ELF-1 (cell line): ENCODE measurements around the gene PLEKHA1.

Source experiments
- DNase-seq: peaks from one replicate; pipeline ENCODE4 v3.0.0-alpha.2; 2016; ENCODE audit warnings: low read depth, low spot score

Gene PLEKHA1

GRCh38 chr10:122461729-122462532 lies 87.4 kb downstream of the PLEKHA1 start:
- peak; percentile 24 for DNase-seq

- DNase-seq = no peak
Observed at GRCh38 chr10:122462533-122463465, 88.3 kb downstream of the PLEKHA1 start.

DNA sequence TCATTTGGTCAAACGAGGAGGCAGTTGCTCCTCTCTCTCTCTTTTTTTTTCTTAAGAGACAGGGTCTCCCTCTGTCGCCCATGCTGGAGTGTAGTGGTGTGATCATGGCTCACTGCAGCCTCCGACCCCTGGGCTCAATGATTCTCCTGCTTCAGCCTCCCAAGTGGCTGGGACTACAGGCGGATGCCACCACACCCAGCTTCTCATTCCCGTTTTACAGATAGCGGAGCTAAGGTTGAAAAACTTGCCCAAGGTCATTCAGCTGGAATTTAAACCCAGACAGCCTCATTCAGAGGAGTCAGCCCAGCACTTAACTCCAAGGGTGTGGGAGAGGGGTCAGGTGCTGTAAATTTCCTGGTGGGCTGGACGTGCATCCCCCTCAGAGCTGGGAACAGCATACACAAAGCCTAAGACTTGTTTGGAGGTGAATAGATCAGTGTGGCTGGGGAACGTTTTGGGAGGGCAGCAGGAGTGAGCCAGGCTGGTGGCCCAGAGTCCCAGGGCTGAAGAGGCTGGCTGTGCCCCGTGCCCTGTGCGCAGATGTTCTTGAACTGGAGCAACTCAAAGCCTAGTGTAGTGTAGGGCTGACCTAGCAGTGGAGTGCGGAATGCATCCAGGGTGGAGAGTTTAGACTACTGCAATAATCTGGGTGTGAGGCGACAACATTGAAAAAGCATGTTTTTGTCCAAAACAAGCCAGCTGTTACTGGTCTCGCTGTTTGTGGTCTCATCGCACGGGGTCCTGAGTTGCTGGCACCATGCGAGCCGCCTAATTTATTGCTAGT lies 89.2 kb downstream of the PLEKHA1 start:
- DNase-seq = no peak

DNA sequence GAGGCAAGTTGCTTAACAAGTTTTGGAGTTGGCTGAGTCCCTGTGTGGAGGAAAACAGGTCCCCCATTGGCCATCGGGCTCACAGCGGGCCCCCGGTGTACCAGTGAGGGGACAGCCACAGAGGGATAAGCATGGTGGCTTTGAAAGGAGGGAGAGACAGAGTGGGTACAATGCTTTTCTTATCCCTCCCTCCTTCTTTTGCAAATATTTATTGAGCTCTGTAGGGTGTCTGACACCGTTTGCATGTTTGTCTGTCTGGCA lies 89.7 kb downstream of the PLEKHA1 start:
- no peak for DNase-seq

DNA sequence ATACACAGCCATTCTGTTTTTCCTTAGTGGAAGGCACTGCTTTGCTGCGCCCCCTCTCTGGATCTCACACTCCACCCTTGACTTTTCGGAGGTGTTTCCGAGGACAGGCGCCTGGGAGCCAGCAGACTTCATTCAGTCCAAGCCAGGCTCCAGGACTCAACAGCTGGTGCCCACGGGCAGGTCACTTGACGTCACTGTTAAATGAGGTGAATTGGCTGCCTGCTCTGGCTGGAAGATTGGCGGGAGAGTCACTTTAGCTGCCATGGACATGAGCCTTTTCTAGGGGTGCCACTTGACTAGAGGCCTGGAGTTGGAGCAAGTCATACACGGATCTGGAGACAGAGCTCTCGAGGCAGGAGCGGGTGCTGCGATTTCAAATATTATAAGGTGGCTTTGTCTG lies 90.1 kb downstream of the PLEKHA1 start:
- DNase-seq = no peak

DNA sequence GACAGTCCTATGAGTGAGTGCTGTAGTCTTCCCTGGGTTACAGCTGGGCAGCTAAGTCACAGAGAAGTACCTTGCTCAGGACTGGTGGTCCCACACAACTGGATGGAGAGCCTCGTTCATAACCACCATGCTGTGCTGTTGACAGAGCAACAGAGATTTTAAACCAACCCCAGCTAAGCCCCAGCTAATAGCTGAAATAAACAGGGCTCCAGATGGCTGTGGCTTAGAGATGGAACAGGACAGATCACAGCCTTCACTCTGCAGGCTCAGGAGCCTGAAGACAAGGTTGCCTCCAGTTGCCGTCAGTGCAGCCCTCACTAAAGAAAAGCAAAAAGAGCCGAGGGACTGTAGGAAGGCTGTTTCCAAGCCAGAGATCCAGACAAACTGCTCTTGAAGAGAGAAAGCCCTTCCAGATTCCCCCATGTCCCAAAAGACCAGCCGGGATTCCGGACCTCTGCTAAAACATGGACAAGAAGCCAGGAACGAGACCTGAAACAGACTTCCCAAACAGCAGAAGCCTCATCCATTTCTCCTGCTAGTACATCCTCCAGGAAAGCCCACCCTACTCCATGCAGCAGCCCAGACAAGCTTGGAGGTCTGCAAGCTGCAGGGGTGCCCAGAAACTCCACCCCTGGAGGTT lies 91.0 kb downstream of the PLEKHA1 start:
- DNase-seq = no peak

DNA sequence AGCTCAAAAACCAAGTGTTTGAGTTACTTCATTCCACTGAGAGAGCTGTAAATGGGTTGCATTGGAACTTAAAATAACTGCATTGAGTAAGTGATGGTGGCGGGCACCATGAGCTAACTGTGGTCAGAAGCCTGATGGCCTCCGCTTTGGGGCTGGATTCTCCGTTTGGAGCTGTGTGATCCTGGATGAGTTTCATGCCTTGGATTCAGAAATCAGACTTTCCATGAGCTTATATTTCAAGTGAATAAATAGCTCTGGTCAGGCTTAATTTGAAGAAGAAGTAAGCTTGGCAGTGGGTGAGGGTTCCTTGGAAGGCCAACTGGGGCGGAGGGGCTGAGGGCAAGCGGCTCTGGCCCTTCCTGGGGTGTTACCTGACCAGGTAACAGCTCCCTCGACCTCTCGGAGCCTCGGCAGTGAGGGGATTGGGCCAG lies 92.5 kb downstream of the PLEKHA1 start:
- no peak for DNase-seq

DNA sequence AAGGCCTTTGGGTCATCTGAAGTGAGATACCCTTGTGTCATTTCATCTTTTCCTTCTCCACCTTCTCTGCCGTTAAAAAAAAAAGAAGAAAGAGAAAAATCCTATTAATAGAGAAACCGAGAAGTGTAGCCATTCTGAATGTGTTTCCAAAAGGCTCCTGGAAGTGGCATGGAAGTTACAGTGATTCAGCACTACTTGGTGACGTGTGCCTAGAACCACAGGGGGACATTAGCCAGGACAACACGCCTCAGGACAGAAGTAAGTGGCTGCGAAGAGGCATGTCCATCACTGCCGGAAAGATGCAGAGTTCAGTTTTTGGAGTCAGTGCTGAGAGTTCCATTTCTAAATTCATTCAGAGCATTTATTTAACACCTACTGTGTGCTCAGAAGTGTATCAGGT lies 93.2 kb downstream of the PLEKHA1 start:
- DNase-seq = no peak

DNA sequence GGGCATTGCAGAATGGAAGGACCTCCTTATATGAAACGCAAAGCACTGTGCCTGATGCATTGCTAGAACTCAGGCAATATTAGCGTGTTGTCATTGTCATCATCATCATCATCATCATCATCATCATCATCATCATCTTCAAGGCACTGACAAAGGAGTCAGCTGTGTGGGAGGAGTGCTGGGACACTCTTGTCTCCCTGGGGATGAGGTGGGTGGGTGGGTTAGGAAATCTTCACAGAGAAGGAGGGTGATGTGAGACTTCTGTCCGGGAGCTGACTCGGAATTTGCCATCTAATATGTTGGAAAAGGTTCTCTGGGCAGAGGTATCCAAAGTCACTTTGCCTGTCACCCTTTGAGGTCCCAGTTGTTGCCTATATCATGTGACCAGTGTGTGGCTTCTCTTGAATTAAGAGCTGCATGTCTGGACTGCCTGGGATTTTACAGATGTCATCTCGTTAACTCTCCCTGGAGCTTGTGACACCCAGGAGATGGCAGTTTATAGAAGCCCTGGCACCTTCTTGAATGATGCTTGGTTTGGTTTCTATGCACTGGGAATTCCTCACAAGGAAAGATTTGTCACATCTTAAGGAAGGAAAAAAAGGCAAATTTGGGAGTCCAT lies 93.9 kb downstream of the PLEKHA1 start:
- DNase-seq = no peak

DNA sequence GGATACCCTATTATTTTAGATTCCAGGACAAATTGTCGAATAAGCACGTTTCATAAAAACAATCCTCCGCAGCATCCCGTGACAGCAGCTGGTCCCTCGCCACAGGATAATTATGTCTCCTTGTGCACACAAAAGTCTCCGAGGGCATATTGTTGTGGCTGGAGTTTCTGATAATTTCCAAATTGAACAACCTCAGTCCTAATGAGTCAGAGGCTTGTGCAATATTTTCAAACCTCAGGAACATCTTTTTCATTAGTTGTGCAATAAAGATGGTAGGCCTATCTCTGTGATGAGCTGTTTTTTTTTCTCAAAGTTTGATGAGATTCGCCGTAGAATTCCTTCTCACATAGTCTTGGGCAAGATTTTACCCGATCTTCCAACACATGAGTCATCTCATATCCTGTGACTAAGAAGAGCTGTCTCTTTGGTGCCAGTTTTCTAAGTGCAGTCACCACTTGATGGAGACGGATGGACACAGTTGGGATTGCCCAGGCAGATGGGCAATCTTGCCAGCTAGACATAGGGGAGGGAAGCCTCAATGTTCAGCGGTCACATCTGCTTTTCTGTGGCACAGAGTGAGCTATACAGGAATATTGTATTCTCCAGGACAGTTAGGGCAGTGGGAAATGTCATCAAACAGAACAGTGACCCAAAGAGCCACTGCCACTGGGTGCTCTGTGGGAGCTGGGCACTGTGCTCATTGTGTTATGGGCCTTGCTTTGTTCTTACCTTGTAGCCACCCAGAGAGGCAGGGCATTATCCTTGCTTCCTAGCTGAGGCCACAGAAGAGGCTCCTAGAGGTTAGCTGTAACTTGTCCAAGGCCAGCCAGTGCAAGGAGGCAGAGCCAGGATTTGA lies 94.6 kb downstream of the PLEKHA1 start:
- no peak for DNase-seq

GRCh38 chr10:122469848-122470247 lies 95.3 kb downstream of the PLEKHA1 start:
- no peak for DNase-seq

DNA sequence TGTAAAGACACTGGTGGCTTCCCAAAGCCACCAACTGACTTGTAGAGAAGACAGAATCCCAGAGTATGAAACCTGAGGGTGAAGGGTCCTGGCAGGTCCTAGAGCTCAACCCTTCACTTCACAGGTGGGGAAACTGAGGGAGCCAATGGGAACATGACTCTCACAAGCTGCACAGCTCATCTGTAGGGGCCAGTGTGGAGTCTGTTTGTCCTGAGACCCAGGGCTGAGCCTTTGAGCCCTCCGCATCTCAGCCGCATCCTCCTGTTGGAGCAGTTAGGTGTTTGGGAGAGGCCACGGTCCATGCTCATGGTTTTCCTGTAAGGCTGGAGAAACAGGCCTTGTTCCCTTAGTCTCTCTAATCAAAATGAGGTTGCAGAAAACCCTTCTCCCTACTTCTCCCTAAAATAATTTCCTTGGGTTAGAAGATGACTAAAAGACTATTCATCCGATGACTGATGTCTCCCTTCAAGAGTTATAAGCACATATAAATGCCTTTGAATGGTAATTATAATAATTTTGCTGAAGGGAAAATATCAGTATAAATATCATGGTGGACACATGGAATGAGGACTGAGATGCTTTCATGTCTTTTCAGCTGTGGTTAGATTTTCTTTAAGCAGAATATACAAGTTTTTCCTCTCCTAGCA lies 97.1 kb downstream of the PLEKHA1 start:
- no peak for DNase-seq

GRCh38 chr10:122473116-122473515 lies 98.6 kb downstream of the PLEKHA1 start:
- no peak for DNase-seq

DNA sequence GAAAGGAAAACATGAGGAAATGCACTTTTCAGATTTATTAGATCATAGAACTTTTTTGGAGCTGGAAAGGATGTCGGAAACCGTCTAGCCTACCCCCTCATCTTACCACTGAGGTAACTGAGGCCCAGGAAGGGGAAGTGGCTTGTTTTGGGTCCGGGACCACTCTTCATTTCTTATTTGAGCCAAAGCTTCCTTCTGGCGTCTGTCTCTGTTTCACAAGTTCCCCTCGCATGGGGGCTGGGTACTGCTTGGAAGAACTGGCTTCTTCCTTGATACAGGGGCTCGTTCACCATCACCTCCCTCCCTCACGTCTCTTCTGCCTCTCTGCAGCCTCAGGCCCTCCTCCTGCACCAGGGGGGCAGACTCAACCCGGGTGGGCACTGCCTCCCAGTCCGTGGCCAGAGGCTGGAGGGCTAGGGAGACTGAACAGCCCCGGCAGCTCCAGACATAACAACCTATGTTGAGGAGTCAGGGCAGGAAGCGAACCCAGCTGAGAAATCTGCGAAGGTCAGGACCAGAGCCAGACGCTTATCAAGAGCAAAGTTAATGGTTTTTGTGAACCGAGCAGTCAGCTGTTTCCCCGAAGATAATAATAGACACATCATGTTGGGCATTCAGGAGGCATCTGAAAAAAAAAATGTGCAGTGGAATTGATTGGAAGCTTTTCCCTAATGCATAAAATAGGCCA lies 99.8 kb downstream of the PLEKHA1 start:
- no peak for DNase-seq

GRCh38 chr10:122475100-122475499 lies 100.6 kb downstream of the PLEKHA1 start:
- DNase-seq = no peak

DNA sequence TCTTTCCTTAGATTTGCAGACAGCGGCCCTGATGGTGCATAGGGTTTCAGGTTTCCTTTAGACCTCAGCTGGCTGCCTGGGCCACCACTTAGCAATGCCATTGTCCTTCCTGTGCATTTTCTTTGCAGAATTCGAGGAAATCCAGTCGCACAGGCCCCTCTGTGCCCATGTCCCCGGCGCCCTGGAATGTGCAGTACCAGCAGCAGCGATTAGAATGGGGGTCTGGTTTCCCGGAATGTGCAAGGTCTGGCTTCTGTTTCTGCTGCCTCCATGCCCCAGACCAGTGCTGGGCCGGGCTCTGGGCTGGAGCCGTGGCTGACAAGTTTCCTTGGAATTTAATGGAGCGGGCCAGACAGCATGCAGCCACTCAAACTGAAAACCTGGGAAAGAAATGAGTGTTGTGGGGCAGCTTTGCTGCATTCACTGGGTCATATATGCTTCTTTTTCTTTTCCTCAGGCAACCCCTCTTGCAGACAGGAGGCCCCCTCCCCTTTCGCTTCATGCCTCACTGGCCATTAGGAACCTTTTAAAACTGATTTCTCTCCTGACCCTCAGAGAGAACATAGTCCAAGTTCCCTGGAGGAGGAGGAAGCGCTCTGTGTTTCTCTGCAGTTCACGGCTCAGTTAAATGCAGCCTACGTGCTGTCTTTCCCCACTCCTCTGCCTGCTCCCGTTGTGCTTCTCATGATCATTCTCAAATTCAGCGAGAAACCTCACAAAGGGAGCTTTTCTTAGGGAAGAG lies 101.3 kb downstream of the PLEKHA1 start:
- peak; percentile 90 for DNase-seq

DNA sequence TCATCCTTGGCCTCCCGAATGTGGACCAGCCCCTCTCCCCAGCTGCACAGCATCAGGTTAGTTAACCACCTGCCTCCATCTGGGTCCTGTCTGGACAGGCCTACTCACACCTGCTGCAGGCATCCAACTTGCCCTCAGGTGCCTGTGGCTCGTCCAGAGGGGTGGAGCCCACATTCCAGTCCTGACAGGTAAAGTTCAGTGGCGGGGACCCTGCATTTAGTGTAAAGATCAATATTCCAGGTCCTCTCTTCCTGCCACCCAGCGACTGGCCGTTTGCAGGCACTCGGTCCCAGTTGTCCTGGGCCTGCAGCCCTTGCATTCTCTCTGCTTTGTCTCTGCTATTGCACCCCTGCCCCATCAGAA lies 101.8 kb downstream of the PLEKHA1 start:
- DNase-seq = peak; percentile 59

DNA sequence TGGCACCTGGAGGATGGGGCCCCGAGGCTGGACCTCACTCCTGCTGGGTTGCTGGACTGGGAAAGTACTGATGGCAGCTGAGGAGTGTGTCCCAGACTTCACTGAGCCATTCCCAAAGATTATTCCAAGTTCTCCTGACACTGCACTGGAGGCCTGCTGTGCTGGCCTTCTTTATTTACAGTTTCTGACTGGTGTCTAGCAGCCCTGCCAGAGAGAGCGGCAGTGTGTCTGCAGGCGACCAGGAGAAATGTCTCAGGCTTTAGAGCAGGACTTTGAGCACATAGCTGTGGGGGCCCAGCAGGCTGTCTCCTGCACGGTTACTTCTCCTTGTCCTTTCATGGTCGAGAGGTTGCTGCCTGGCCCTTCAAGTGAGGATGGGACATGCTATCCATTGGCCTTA lies 102.9 kb downstream of the PLEKHA1 start:
- DNase-seq = peak; percentile 44

DNA sequence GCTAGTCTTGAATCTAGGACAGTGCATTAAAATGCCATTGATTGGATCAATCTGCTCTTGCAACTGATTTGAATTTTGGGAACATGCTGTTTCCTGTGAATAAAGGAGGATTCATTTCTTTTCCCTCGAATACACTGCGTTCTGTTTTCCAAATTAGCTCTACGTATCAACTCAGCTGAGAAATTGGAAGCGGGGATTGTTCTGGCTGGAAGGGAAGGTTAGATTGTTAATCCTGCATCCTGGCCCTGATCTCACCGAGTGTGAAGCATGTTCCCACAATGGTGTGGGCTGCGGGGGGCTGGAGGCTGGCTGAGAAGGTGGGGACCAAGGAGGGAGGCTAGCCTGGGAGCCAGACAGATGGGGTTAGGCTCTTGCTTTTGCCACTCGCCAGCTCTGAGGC lies 104.5 kb downstream of the PLEKHA1 start:
- no peak for DNase-seq
